GM21367 (cell line): ENCODE data around the gene TBC1D28.
"Not testable (repeated sequence)": the region's sequence is repeated elsewhere in the genome, so short reads cannot be mapped to it uniquely, and the experiment has no call there.

Experiments used
- ATAC-seq: cut with Tn5 transposase; IDR thresholded peaks from one replicate; pipeline ENCODE4 v1.9.1; 2021; ENCODE audit not compliant: unreplicated experiment

The TBC1D28 gene

DNA sequence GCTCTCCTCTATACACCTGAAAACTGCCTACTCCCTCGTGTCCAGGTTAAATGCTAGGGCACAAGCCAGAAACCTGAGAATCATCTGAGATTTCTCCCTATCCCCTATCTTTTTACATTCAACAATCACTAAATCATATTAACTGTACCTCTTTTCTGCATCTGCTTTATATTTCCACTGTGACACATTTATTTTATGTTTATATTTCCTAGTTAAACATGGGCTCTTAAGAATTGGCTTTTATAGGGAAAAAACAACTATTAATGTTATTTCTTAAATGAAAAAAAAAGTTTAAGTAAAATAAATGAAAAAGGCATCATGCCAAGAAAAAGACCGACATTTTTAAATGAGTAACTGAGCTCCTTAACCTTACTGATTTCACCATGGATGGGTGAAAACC is 26.6 kb downstream of the TBC1D28 start:
- ATAC-seq, result not testable (repeated sequence)

DNA sequence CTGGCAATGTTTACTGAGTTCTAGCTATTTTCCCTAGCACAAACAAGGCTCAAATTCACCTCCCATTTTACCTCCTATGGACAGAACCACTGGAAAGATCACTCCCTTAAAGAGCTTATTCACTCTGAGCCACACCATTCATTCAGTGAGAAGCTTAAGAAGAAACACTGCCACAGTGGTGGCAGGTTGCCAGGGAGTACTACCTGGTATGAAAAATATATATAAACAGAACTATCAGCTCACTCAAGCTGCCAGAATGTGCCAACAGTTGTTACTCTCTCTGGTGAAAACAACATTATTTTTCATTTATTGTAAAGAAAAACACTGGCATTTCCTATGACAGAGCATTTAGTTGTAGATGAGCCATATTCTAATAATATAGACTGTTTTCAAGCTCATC is 31.2 kb downstream of the TBC1D28 start:
- not testable (repeated sequence) for ATAC-seq

GRCh38 chr17:18593138-18593537 is 51.1 kb downstream of the TBC1D28 start:
- ATAC-seq, result not testable (repeated sequence)
